Left lung (tissue), 10 donors: Measurements from ENCODE around the gene ZFY. TPM values are rescaled to one million over a fixed set of nuclear protein-coding genes. Genes with fewer than 3 reads are reported as not detected.

ENCODE experiments used
- ATAC-seq: fragments of 200-7000 bp; cut with Tn5 transposase; one replicate; pipeline ENCODE4 v1.9.1; 2020; ENCODE audit warnings: moderate library complexity
- DNase-seq, 4 donors: peaks; one replicate each; pipeline ENCODE4 v3.0.0-alpha.2; 2013 to 2020
- H3K27ac ChIP-seq, 2 donors: fragments of 200-600 bp; sonication (generic) in 1 of 2; one replicate each; pipeline versions ENCODE4 v1.5.0 to v1.8.0; 2020 to 2021
- H3K27me3 ChIP-seq, 2 donors: fragments of 200-600 bp; sonication (generic) in 1 of 2; one replicate each; pipeline versions ENCODE4 v1.5.0 to v1.8.0; 2020 to 2021
- H3K36me3 ChIP-seq, 2 donors: fragments of 200-600 bp; sonication (generic) in 1 of 2; one replicate each; pipeline versions ENCODE4 v1.5.0 to v1.8.0; 2020 to 2021
- H3K4me1 ChIP-seq, 2 donors: fragments of 200-600 bp; one replicate each; pipeline ENCODE4 v1.8.0; 2021
- H3K4me3 ChIP-seq, 2 donors: fragments of 200-600 bp; sonication (generic) in 1 of 2; one replicate each; pipeline versions ENCODE4 v1.5.0 to v1.8.0; 2020 to 2021; ENCODE audit warnings: mild to moderate bottlenecking in 1 of 2
- H3K9me3 ChIP-seq, 2 donors: fragments of 200-600 bp; sonication (generic) in 1 of 2; one replicate each; pipeline versions ENCODE4 v1.5.0 to v1.8.0; 2020 to 2021
- CTCF ChIP-seq, 2 donors: fragments of 200-600 bp; sonication (generic) in 1 of 2; IDR thresholded peaks; one replicate each; pipeline versions ENCODE4 v1.5.0 to v1.8.0; 2021; ENCODE audit warnings: antibody characterized with exemption in 2 of 2
- intact Hi-C, 2 donors: fragments of 100-400 bp; cut with DNase I; formaldehyde crosslinking; loops; one replicate each; pipeline versions ENCODE4 v1.11.2 to v1.14.2; 2022
- polyA plus RNA-seq, 6 donors: library from polyadenylated mRNA; unstranded; fragments of 120-200 nt; gene quantifications; one replicate each; pipeline ENCODE4 v1.2.1, GENCODE V29; 2013; ENCODE audit not compliant: insufficient read length in 6 of 6
- total RNA-seq, 2 donors: library from RNA; stranded (reverse); fragmentation: NEBNext Ultra II Directional; extraction: Animal tissue kit (Norgen Biotek cat#: 25700); gene quantifications; one replicate each; pipeline ENCODE4 v1.2.1, GENCODE V29; 2021
- donor health status: DM: no; HTN: yes; CAD: no.
- donor health status: DM: no; HTN: no; CAD: no.

Gene ZFY
- total and polyA plus RNA-seq, 8 donors = 0.20 to 19.0 (median 13.8) TPM; not detected in 1

- Histone ChIP-seq H3K27ac (no peak overlapping the region), H3K36me3 (no peaks in the 10 kb centered on the region), H3K9me3 (no peaks in the 10 kb centered on the region), H3K4me1 (no peaks in the 10 kb centered on the region), H3K27me3 (no peaks in the 10 kb centered on the region), H3K4me3 (no peak overlapping the region)
- DNase-seq (no peak), ATAC-seq (no peak)
- intact Hi-C loops = no loop called here
- TF ChIP-seq CTCF (IDR thresholded peaks at IDR 0.05) = no peak
Measured at GRCh38 chrY:3019584-3019983, 84.4 kb downstream of the ZFY start.

- H3K4me3 ChIP-seq = no peak overlapping the region
- intact Hi-C loops = no loop called here
- no peaks in the 10 kb centered on the region for H3K27me3 ChIP-seq
- no peak overlapping the region for H3K27ac ChIP-seq
- DNase-seq = no peak
- H3K36me3 ChIP-seq = no peaks in the 10 kb centered on the region
- ATAC-seq = no peak
- no peak for TF ChIP-seq CTCF (IDR thresholded peaks at IDR 0.05)
- H3K4me1 ChIP-seq = no peaks in the 10 kb centered on the region
- H3K9me3 ChIP-seq = no peaks in the 10 kb centered on the region
Measured at GRCh38 chrY:3021176-3021575, 86.0 kb downstream of the ZFY start.

DNA sequence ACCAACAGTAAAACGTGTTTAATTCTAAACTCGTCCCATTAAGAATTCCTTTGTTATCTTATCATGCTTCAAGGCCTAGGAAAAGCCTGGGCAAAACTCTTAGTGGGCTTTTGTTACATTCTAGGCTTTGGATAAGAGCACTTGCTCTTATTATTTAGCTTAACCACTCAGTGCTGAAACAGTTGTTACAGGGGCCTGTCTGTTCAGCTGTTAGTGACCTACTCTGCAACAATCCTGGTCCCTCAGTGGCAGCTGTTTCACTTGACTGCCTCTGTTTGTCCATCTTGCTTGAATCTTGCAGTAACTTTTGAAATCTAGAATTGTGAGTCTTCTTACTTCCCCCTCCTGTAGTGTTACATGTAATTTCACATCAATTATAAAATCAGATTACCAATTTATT, 88.4 kb downstream of the ZFY start:
- H3K4me1 ChIP-seq = no peaks in the 10 kb centered on the region
- no peak for TF ChIP-seq CTCF (IDR thresholded peaks at IDR 0.05)
- intact Hi-C loops = no loop called here
- H3K4me3 ChIP-seq = no peak overlapping the region
- H3K9me3 ChIP-seq = no peaks in the 10 kb centered on the region
- DNase-seq (no peak), ATAC-seq (no peak)
- no peaks in the 10 kb centered on the region for H3K27me3 ChIP-seq
- no peak overlapping the region for H3K27ac ChIP-seq
- no peaks in the 10 kb centered on the region for H3K36me3 ChIP-seq

DNA sequence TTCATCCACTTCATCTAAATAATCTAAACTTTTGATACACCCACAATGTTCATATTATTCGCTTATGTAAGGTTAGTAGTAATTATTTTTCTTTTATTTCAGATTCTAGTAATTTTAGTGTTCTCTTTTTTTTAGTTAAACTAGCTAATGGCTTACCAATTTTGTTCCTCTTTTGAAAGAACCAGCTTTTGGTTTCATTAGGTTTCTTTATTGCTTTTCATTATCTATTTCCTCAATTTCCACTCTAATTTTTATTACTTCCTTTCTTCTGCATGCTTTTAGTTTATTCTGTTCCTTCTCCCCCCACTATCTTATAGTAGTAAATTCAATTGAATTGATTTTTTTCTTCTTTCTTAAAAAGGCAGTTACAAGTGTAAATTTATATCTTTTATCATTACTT, 90.2 kb downstream of the ZFY start:
- no peak for ATAC-seq
- H3K9me3 ChIP-seq = no peaks in the 10 kb centered on the region

More for the DNA sequence above, 90.2 kb downstream of the ZFY start:
- H3K27ac ChIP-seq = no peak overlapping the region
- no peaks in the 10 kb centered on the region for H3K4me1 ChIP-seq
- H3K27me3 ChIP-seq = no peaks in the 10 kb centered on the region
- no peaks in the 10 kb centered on the region for H3K36me3 ChIP-seq
- no peak for DNase-seq
- TF ChIP-seq CTCF (IDR thresholded peaks at IDR 0.05) = no peak
- H3K4me3 ChIP-seq = no peak overlapping the region
- intact Hi-C loops = no loop called here

Other genes with a start within 250 kb of the ZFY start
- gene SRY, start 147.7 kb upstream of the ZFY start, total RNA-seq = not detected
- gene SRY, start 147.7 kb upstream of the ZFY start, polyA plus RNA-seq = 1 to 10 TPM in 3 of 6 donors, not detected in 3; 3.1 to 4.3 (median 3.2) TPM
- 100 to 1,000 TPM in 1 of 2 donors, not detected in 1; 273 TPM for gene RPS4Y1, start 93.8 kb upstream of the ZFY start, total RNA-seq
- 100 to 1,000 TPM in 3 of 6 donors, 1 to 10 TPM in 3; 3.3 to 762 (median 346) TPM for gene RPS4Y1, start 93.8 kb upstream of the ZFY start, polyA plus RNA-seq